DMS 273 (cell line): Measurements from ENCODE around the gene USP30.
"Not testable (repeated sequence)": the region's sequence is repeated elsewhere in the genome, so short reads cannot be mapped to it uniquely, and the experiment has no call there.

ENCODE experiments used
- DNase-seq: peaks from one replicate; lab custom pipeline; 2025; ENCODE audit not compliant: unreplicated experiment; lab: John Stamatoyannopoulos, UW

Gene USP30

DNA sequence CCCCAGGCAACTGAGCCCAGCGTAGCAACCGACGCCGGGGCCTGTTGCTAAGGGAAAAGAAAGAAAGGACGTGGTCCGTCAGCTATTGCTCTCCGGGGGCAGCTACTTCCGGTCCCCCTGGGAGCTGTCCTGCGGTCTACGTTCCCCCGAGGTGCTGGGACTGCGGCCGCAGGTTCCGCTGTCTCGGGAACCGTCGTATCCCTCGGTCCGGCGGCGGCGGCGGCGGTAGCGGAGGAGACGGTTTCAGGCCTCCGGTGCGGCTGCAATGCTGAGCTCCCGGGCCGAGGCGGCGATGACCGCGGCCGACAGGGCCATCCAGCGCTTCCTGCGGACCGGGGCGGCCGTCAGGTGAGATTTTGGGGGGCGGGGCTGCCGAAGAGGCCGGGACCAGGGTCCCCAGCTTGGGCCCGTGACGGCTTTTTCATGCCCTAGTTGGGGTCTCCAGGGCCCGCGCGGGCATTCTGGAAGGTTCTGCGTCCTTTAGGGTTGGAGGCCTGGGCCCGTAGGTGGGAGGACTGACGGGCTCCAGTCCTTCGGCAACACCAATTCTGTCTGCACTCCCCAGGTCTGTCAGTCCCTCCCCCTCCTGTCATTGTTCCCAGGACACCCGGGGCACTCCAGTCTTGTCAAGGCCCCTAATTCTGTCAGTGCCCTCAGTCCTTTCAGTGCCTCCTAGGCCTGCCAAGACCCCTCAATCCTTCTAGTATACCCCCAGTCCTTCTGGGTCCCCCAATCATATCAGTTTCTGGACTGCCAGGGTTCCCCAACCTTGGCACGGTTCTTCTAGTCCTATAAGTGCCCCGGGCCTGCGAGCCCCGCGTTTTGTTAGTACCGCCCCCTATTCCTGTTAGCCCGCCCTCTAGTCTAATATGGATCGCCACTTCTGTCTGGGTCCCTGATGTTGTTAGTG, at the start of gene USP30:
USP30 (plus strand) TSS at position 163 of the 910 bp plus-strand sequence; CDS start at position 266, 103 bp downstream.
- DNase-seq: peak; percentile 91

- DNase-seq: no peak
These were observed 48.4 kb upstream of the USP30 start for GRCh38 chr12:109004017-109004416.

GRCh38 chr12:109009766-109010165, 42.6 kb upstream of the USP30 start:
- DNase-seq: no peak

GRCh38 chr12:109010259-109010658, 42.1 kb upstream of the USP30 start:
- no peak for DNase-seq

DNA sequence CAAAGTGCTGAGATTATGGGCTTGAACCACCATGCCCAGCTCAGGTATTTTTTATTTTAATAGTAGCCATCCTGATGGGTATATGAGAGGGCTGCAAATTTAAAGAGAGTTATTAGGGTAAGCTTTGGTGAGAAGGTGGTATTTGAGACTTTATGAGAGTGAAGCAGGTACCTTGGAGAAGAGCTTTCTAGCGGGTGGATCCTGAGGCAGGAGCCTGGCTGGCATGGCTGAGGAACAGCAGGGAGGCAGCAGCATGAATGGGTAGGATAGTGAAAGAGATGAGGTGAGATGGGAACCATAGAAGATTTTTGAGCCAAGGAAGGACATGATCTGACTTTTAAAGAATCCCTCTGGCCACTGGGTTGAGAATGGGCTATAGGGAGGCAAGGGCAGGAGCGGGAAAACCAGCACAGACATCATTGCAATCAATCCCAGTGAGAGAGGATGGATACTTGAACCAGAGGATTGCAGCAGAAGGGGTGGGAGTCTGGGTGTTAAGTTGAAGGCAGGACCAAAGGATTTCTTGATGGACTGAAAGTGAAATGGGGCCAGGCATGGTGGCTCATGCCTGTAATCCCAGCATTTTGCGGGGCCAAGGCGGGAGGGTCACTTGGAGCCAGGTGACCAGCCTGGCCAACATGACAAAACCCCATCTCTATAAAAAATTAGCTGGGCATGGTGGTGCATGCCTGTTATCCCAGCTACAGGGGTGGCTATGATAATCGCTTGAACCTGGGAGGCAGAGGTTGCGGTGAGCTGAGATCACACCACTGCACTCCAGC, 37.2 kb upstream of the USP30 start:
- DNase-seq: no peak

DNA sequence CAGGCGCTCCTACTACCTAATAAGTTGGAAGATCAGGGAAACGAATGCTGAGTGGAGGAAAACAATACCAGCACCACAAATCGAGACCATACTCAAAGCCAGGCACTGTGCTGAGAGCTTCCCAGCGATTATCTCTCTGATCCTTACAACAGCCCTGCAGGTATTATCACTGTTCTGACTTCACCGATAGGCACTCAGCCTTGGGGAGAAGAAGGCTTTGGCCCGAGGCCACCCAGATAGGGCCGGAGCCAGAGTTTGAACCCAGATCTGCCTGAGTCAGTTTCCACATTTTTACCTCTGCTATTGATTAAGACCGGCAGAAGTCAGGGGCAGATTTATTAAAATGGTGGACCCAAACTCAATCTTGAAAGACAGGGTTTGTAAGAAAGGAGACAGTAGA, 36.4 kb upstream of the USP30 start:
- DNase-seq: no peak

DNA sequence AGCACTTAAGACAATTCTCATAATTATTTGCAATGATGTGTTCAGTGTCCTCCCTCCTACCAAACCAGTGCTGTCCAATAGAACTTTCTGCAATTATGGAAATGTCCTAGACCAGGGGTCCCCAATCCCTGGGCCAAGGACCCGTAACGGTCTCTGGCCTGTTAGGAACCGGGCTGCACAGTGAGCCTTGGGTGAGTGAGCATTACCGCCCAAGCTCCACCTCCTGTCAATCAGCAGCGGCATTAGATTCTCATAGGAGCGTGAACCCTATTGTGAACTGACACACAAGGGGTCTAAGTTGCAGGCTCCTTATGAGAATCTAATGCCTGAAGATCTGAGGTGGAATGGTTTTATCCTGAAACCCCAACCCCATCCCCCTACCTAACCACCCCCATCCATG, 35.4 kb upstream of the USP30 start:
- DNase-seq: no peak

- DNase-seq: no peak
These were observed 34.1 kb upstream of the USP30 start for GRCh38 chr12:109018296-109018695.

DNA sequence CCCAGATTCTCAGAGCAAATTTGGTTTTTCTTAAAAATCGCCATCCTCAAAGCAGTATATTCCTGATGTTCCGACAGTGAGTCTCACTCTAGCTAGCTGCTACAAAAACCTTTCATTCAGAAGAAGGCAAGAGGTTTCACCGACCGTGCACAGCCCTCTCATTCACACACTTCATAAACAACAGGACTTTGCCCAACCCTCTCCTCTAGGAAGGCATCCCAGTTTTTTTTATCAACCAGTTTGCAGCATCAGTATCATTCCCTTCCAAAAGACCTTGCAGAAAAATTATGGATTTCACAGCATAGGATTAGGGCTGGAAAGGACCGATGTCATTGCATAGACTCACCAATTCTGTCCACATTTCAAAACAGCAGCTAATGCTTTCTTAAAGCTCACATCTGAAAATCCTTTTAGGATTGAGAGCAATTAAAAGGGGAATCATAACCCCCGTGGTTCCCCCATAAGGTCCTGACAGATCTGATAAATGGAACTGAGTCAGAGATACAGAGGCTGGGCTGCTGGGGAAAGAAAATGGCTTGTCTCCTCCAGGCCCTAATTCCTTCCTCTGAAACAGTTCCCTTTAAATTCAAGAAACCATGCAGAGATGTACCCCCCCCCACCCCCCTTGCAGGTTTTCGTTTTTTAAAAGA, 32.1 kb upstream of the USP30 start:
- no peak for DNase-seq

DNA sequence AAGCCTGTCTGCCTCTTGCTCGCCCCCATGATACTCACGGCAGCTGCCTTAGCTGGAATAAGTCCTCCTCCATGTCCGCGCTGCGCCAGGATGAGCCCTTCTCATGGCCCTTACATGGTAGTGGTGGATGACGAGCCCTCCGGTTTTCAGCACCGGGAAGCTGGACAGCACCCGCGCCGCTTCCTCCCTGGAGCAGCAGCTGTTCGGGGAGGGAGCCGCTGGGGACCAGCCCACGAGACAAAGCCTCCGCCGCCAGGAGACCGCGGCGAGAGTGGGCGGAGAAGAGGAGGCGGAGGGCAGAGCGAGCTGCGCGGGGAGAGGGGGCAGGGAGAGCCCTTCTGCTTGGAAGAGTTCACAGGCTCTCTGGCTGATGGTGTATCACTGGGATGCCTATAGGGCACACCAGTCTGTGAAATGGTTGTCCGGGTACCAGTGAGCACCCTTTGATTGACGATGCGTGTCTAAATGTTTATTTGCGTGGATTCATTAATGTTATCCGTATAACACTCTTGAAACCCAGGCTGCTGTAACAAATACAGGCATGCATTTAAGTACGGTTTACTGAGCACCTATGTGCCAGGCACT, 31.5 kb upstream of the USP30 start, which contains the start of gene SVOP:
SVOP (minus strand) TSS at position 273 of the 585 bp plus-strand sequence; CDS start at position 73, 200 bp downstream.
- peak; percentile 94 for DNase-seq

DNA sequence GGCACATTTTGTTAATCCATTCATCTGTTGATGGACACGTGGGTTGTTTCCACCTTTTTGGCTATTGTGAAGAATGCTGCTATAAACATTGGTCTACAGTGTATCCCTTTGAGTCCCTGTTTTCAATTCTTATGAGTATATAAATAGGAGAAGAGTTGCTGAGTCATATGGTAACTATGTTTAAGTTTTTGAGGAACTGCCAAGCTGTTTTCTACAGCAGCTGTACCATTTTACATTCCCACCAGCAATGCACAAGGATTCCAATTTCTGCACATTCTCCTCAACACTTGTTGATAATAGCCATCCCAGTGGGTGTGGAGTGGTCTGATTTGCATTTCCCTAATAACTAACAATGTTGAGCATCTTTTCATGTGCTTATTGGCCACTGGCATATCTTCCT, 24.6 kb upstream of the USP30 start:
- peak; percentile 4 for DNase-seq

DNA sequence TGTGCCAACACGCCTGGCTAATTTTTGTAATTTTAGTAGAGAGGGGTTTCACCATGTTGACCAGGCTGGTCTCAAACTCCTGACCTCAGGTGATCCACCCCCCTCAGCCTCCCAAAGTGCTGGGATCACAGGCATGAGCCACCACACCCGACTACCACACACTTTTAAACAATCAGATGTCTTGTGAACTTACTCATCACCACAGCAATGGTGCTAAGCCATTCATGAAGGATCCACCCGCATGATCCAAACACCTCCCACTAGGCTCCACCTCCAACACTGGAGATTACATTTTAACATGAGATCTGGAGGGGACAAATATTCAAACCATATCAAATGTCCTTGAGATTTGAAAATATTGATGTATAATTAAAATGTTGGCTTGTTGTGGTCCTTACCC, 23.8 kb upstream of the USP30 start:
- DNase-seq: not testable (repeated sequence)

- DNase-seq: no peak
These were observed 23.0 kb upstream of the USP30 start for GRCh38 chr12:109029411-109029810.

- peak; percentile 46 for DNase-seq
These were observed 18.9 kb upstream of the USP30 start for GRCh38 chr12:109033239-109034196.

DNA sequence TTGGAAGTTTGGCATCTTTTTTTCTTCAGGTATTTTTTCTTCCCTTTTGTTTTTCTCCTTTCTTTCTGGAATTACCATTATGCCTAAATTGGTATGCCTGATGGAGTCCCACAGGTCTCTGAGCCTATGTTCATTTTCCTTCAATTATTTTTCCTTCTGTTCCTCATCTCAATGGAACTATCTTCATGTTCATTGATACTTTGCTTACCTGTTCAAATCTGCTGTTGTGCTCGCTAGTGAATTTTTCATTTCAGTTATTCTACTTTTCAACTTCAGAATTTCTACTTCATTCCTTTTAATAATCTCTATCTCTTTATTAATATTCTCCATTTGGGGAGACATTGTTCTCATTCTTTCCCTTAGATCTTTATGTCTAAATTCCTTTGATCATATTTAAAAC, 15.4 kb upstream of the USP30 start:
- DNase-seq: no peak

DNA sequence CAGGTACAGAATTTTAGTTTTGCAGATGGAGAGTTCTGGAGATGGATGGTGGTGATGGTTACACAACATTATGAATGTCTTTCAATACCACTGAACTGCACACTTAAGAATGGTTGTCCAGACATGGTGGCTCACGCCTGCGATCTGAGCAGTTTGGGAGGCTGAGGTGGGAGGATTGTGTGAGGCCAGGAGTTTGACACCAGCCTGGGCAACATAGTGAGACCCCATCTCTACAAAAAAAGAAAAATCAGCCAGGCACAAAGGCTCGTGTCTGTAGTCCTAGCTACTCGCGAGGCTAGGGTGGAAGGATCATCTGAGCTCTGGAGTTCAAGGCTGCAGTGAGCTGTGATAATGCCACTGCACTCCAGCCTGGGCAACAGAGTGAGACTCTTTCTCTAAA, 8.1 kb upstream of the USP30 start:
- no peak for DNase-seq

DNA sequence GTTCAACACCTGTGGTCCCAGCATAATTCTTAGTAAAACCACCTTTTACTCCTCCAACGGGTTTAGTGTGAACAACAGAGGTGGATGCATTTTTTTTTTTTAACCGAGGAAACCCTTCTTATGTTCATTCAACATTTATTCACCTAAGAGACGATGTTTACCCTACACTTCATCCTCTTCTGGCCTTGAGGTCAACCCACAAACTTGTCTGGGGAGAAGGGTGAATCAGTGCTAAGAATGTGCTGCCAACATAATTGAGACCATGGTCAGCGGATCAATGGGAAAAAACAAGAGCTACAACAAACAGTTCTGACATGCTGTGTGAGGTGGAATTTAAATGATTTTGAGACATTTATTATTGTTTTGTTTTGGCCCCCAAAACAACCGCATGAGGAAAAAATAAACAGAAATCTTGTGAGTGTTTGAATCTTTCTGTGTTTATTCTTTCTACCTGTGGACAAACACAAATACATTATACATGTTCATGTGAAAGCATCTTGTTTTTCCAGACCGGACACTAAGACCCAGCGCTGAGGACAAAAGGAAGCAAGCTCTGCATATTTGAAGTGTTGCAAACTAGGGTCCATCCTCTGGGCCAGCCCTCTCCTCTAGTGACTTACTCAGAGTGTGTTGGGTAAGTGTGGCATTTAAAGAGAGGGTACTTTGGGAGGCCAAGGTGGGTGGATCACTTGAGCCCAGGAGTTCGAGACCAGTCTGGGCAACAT, 5.1 kb upstream of the USP30 start:
- no peak for DNase-seq

GRCh38 chr12:109048706-109049105, 3.7 kb upstream of the USP30 start:
- not testable (repeated sequence) for DNase-seq

GRCh38 chr12:109049794-109050193, 2.6 kb upstream of the USP30 start:
- not testable (repeated sequence) for DNase-seq
